ENCODE results near the gene TRAT1.

- TF ChIP-seq CTCF (IDR thresholded peaks at IDR 0.05): no peak
- no peak for TF ChIP-seq SMAD4 (CRISPR knock-in tag; IDR thresholded peaks at IDR 0.05)
- no peak for TF ChIP-seq TEAD4 (CRISPR knock-in tag; IDR thresholded peaks at IDR 0.05)
- no peak for TF ChIP-seq ESRRA (CRISPR knock-in tag; IDR thresholded peaks at IDR 0.05; ENCODE audit: borderline replicate concordance)
- TF ChIP-seq SP1 (CRISPR knock-in tag; conservative IDR thresholded peaks at IDR 0.05): no peak
- no peak for TF ChIP-seq FOXJ3 (CRISPR knock-in tag; IDR thresholded peaks at IDR 0.05; ENCODE audit: borderline replicate concordance)
- TF ChIP-seq, protein P1, sequence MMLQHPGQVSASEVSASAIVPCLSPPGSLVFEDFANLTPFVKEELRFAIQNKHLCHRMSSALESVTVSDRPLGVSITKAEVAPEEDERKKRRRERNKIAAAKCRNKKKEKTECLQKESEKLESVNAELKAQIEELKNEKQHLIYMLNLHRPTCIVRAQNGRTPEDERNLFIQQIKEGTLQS (CRISPR knock-in tag; conservative IDR thresholded peaks at IDR 0.05): no peak
- TF ChIP-seq, protein P2, sequence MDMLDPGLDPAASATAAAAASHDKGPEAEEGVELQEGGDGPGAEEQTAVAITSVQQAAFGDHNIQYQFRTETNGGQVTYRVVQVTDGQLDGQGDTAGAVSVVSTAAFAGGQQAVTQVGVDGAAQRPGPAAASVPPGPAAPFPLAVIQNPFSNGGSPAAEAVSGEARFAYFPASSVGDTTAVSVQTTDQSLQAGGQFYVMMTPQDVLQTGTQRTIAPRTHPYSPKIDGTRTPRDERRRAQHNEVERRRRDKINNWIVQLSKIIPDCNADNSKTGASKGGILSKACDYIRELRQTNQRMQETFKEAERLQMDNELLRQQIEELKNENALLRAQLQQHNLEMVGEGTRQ (CRISPR knock-in tag; IDR thresholded peaks at IDR 0.05): no peak
- no peak for TF ChIP-seq ATF2 (CRISPR knock-in tag; IDR thresholded peaks at IDR 0.05; ENCODE audit: borderline replicate concordance, low read depth)
- TF ChIP-seq, protein P3, sequence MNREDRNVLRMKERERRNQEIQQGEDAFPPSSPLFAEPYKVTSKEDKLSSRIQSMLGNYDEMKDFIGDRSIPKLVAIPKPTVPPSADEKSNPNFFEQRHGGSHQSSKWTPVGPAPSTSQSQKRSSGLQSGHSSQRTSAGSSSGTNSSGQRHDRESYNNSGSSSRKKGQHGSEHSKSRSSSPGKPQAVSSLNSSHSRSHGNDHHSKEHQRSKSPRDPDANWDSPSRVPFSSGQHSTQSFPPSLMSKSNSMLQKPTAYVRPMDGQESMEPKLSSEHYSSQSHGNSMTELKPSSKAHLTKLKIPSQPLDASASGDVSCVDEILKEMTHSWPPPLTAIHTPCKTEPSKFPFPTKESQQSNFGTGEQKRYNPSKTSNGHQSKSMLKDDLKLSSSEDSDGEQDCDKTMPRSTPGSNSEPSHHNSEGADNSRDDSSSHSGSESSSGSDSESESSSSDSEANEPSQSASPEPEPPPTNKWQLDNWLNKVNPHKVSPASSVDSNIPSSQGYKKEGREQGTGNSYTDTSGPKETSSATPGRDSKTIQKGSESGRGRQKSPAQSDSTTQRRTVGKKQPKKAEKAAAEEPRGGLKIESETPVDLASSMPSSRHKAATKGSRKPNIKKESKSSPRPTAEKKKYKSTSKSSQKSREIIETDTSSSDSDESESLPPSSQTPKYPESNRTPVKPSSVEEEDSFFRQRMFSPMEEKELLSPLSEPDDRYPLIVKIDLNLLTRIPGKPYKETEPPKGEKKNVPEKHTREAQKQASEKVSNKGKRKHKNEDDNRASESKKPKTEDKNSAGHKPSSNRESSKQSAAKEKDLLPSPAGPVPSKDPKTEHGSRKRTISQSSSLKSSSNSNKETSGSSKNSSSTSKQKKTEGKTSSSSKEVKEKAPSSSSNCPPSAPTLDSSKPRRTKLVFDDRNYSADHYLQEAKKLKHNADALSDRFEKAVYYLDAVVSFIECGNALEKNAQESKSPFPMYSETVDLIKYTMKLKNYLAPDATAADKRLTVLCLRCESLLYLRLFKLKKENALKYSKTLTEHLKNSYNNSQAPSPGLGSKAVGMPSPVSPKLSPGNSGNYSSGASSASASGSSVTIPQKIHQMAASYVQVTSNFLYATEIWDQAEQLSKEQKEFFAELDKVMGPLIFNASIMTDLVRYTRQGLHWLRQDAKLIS (CRISPR knock-in tag; IDR thresholded peaks at IDR 0.05; ENCODE audit: borderline replicate concordance): no peak
- TF ChIP-seq ATF1 (CRISPR knock-in tag; IDR thresholded peaks at IDR 0.05): no peak
- no peak for TF ChIP-seq ELF4 (CRISPR knock-in tag; IDR thresholded peaks at IDR 0.05; ENCODE audit: low read depth)
Measured at GRCh38 chr3:108877901-108878300, 55.3 kb downstream of the TRAT1 start.
